ENCODE results near the gene PPFIBP2.

DNA sequence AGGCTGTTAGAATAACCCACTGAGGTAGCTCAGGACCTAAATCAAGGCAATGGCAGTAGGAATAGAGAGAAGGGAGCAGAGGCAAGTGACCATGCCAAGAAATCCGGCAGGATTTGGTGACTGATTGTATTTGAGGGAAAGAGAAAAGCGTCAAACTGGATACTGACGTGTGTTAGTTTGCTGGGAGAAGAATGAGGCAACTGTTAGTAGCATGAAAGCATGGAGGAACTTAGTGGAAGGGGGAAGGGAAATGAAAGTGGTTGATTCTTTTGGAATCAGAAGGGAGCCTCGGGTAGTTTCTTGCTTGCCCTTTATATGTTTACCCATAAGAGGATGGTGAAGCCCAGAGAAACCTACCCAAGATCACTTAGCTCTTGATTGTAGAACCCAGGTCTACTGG is 8.3 kb downstream of the PPFIBP2 start:
- TF ChIP-seq CTCF (IDR thresholded peaks at IDR 0.05) (no peak), POLR2A (IDR thresholded peaks at IDR 0.05) (no peak)

All from adrenal gland (tissue), 5 donors.